UCSD-AML1 (cell line): ENCODE results near the gene IPO9.
"Not testable (repeated sequence)": the region's sequence is repeated elsewhere in the genome, so short reads cannot be mapped to it uniquely, and the experiment has no call there.

Experiments
- DNase-seq: peaks from one replicate; lab custom pipeline; 2025; ENCODE audit not compliant: unreplicated experiment; lab: John Stamatoyannopoulos, UW

The IPO9 gene

GRCh38 chr1:201845331-201846083 is 16.6 kb downstream of the IPO9 start:
- no peak for DNase-seq

DNA sequence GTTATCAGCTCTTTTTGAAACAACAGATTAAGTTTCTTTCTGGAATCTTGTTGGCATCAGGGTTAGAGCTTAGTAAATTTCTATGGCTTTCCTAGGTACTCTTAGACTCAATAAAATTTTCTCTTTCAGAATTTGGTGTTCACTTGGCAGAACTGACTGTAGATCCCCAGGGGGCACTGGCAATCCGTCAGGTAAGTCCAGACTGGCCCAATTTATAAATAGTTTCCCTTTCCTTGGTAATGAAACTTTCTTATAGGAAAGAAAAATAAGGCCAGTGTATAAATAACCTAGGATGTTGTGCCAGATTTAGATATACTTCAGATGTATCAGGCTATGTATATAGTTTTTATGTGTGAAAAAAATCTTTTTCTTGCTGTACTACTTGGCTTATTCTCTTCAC is 18.2 kb downstream of the IPO9 start:
- no peak for DNase-seq

DNA sequence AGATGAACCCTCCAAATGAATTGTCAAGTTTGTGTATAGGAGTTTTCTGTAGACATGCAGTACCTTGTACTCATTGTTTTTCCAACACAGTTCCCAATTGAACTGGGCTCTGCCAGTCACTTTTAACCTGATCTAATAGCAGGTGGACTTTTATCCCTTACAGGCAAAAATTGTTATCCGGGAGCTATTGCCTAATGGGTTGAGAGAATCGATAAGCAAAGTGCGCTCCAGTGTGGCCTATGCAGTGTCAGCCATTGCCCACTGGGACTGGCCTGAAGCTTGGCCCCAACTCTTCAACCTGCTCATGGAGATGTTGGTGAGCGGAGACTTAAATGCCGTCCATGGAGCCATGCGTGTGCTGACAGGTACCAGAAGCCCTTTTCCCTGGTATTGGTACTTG is 19.3 kb downstream of the IPO9 start:
- DNase-seq, result no peak

DNA sequence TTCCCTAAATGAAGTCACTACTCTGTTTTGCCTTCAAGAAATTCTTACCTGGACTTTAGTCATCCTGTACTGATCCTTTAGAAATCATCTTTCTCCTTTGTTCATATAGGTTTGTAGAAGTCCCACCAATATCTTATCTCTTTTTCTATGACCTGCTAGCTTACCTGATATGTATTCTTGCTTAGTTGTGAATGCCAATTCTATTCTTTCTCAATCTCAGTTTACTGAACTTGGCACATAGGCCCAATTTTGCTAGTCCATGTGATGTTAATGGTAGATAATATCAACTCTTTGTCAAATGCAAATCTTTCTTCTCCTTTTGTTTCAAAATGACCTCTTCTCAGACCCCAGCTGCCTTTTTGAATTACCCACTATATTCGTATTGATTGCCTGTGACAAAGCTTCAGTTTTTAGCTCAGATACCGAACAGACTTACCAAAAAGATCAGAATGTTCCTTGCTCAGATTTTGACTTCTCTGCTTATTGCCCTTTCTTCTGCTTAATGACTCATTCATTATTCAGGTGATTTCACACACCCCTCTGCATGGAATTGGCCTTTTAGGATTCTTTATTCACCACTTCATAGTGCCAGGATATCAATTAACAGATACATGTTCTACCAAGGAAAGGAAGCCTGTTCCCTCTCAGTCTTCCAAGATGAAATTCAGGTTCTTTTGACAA is 20.6 kb downstream of the IPO9 start:
- DNase-seq, result no peak

DNA sequence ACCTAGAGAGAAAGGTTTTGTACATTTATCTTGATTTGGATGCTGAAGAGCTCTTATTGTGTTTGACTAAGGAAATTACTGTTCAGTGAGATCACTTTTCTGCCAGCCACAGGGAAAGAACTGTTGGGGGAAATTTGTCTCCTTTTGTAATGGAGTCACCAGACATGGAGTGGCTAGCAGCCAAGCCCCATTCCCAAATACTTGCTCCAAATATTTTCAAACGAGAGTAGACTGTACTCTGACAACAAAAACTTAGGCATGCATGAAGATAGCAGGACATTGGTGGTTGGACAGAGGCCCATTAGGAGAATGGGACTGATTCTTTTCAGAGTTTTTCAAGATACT is 21.1 kb downstream of the IPO9 start:
- DNase-seq, result no peak

DNA sequence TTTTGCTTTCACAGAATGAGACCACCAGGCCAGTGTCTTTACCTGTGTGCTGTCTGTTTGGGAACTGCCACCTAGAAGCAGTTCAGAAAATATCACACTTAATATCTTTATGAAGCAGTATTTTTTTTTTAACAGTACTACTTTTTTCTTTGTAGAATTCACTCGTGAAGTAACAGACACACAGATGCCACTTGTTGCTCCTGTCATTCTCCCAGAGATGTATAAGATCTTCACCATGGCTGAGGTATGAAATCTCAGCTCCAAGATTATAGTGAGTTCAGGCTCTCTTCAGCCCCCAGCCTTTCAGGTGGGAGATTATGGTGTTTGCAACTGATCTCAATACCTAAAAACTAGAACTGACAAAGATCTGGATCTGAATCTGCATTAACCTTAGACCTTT is 23.0 kb downstream of the IPO9 start:
- DNase-seq, result no peak

- not testable (repeated sequence) for DNase-seq
Measured at GRCh38 chr1:201856722-201857121, 27.8 kb downstream of the IPO9 start.

- DNase-seq, result no peak
Measured at GRCh38 chr1:201859424-201859823, 30.5 kb downstream of the IPO9 start.

- DNase-seq, result no peak
Measured at GRCh38 chr1:201861448-201861847, 32.5 kb downstream of the IPO9 start.

- no peak for DNase-seq
Measured at GRCh38 chr1:201870397-201870796, 41.4 kb downstream of the IPO9 start.

DNA sequence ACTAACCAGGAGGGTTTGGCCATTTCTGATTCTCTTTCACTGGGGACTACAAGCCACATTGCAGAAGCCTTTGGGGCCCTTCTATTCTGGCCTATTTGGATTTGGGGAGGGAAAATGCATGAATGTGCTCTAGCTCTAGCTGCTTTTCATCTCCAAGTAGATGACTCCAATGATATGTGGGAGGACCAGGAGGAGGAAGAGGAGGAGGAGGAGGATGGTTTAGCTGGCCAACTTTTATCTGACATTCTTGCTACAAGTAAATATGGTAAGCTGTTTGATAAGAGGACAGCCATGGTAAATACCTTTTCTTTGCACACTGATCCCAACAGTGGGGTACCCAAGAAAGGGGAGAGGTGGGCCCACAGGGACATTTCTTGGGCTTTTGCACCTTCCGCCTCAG is 45.7 kb downstream of the IPO9 start:
- no peak for DNase-seq

DNA sequence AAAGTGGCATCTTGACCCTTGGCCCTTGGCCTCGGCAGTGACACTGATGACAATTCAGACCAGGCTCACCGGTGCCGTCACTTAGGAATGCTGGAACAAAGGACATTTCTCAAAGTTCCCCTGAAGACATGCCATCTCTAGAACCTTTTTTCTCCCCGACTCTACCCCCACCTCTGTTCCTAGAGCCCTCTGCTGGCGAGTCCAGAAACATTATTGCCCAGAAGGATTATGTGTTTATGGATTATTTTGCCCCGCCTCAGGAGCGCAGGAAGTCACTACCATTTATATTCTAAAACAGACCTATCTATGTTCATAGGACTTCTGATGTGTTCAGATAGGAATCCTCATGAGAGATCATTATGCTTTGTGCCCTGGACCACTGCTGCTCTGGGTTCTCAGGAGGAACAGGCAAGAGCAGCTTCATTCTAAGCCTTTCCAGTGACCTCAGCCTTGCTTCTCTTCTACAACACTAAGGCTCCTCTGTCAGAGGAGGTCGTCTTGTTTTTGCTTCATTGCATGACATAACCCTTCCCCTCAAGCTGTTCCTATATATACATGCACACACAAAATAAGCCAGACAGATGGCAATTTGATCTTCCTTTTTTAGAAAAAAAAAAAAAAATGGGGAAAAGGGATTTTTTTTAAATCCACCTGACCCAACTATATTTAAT is 47.3 kb downstream of the IPO9 start:
- DNase-seq, result no peak

DNA sequence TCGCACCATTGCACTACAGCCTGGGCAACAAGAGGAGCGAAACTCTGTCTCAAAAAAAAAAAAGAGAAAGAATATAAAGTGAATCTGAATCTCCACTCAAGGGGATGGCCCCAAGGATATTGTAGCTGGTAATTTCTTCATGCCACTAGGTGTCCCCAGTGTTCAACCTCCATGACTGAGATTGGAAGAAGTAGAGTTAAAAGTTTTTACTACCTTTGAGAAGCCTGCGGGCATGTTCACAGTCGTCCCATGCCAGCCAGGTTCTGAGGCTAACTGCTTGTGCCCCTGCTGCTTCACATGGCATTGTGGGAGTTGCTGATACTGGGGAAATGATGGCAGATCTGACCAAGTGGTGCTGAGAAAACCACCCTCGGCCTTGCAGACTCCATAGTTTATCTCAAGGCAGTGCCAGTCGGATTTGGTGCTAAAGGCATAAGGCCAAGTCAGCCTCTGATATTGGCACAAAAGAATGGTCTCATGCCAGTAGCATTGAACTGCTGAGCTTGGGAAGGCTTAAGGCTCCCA is 49.0 kb downstream of the IPO9 start:
- no peak for DNase-seq

DNA sequence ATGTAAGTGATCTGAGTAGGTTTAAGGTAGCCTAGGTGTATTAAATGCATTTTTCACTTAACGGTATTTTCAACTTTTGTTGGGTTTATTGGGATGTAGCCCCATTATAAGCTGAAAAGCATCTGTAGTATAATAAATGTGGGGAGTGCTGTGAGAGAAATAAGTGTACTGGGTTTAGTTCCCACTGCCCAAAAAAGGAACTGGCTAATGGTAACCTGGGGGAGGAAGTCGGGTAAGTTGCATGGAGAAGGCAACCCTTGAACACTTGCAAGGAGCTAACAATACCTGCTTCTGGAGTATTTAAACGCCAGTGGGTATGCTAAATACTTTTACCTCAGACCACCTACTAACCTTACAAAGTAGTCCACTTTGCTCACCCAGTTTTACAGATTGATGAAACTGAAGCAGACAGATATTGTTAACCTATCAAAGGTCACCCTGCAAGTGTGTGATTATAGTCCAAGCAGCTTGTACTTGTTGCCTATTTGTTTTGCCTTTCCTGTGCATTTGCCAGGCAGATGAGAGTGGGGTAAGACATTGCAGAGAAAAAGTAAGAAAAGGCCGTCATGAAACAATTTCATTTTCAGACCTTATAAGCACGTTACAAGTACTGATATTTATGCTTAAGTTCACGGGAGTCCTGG is 52.1 kb downstream of the IPO9 start:
- no peak for DNase-seq

- no peak for DNase-seq
Measured at GRCh38 chr1:201881617-201882016, 52.7 kb downstream of the IPO9 start.

- DNase-seq, result peak; percentile 45
Measured at GRCh38 chr1:201882665-201883132, 53.7 kb downstream of the IPO9 start.

- no peak for DNase-seq
Measured at GRCh38 chr1:201883266-201883665, 54.3 kb downstream of the IPO9 start.

DNA sequence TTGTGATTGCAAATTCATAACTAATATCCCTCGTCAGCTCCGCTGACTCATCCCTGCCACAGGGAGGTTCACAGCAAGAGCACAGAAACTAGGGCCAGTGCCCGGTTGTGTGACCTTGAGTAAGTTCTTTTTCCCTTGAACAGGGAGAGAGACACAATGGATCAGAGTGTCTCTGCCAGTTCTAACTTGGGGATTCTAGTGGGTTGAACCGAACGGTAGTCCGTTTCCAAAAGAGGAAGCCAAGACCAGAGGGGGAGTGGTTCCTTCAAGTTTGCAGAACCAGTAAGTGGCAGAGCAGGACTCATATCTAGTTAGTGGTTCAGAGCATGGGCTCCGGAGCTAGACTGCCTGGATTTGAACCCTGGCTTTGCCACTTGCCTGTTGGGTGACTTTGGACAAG is 54.8 kb downstream of the IPO9 start:
- DNase-seq, result peak; percentile 36

- DNase-seq, result no peak
Measured at GRCh38 chr1:201884425-201884824, 55.5 kb downstream of the IPO9 start.

GRCh38 chr1:201885531-201886075 is 56.6 kb downstream of the IPO9 start:
- DNase-seq, result no peak
